Liver (tissue), 9 donors: ENCODE results near the gene ACACB. TPM values are rescaled to one million over a fixed set of nuclear protein-coding genes. Genes with fewer than 3 reads are reported as not detected.

Experiments
- DNase-seq: peaks from one replicate; pipeline ENCODE4 v3.0.0-alpha.2; 2017; ENCODE audit warnings: low spot score
- H3K27ac ChIP-seq, 2 donors: one replicate each; pipeline ENCODE4 v1.7.0; 2013; ENCODE audit warnings: inconsistent platforms in 2 of 2, low read length in 2 of 2, control low read depth in 1 of 2, low read depth in 1 of 2, mild to moderate bottlenecking in 1 of 2
- H3K27me3 ChIP-seq, 4 donors: one replicate each; pipeline versions ENCODE4 v1.6.1 to v1.7.0; 2013; ENCODE audit warnings: low read length in 3 of 4, inconsistent platforms in 1 of 4, mild to moderate bottlenecking in 1 of 4, moderate library complexity in 1 of 4; ENCODE audit not compliant: control insufficient read depth in 4 of 4, insufficient read depth in 4 of 4
- H3K36me3 ChIP-seq, 4 donors: one replicate each; pipeline versions ENCODE4 v1.6.1 to v1.7.0; 2013; ENCODE audit warnings: low read length in 3 of 4, mild to moderate bottlenecking in 3 of 4, low read depth in 1 of 4, moderate library complexity in 1 of 4; ENCODE audit not compliant: control insufficient read depth in 4 of 4, insufficient read depth in 3 of 4
- H3K4me1 ChIP-seq, 4 donors: one replicate each; pipeline versions ENCODE4 v1.6.1 to v1.7.0; 2013; ENCODE audit warnings: low read length in 3 of 4, mild to moderate bottlenecking in 3 of 4, moderate library complexity in 1 of 4; ENCODE audit not compliant: control insufficient read depth in 4 of 4, insufficient read depth in 4 of 4
- H3K4me3 ChIP-seq, 3 donors: one replicate each; pipeline versions ENCODE4 v1.6.1 to v1.7.0; 2013; ENCODE audit warnings: low read length in 3 of 3, control low read depth in 1 of 3, low read depth in 1 of 3, mild to moderate bottlenecking in 1 of 3
- H3K9ac ChIP-seq, 2 donors: one replicate each; pipeline ENCODE4 v1.7.0; 2013; ENCODE audit warnings: low read length in 2 of 2, mild to moderate bottlenecking in 2 of 2, moderate library complexity in 2 of 2, control low read depth in 1 of 2, low read depth in 1 of 2
- H3K9me3 ChIP-seq, 4 donors: one replicate each; pipeline versions ENCODE4 v1.6.1 to v1.7.0; 2013; ENCODE audit warnings: low read length in 3 of 4; ENCODE audit not compliant: control insufficient read depth in 4 of 4
- ATF3 ChIP-seq: IDR thresholded peaks from 2 replicates; pipeline ENCODE4 v1.6.1; 2016; ENCODE audit warnings: antibody characterized with exemption
- CTCF ChIP-seq: fragments of 150-350 bp; IDR thresholded peaks from 2 replicates; pipeline ENCODE4 v1.5.1; 2017; ENCODE audit warnings: improper control_type of control experiment, low read depth, low read length; ENCODE audit not compliant: missing input control
- FOXA1 ChIP-seq: IDR thresholded peaks from 2 replicates; pipeline ENCODE4 v1.6.1; 2016; ENCODE audit warnings: antibody characterized with exemption
- FOXA2 ChIP-seq: IDR thresholded peaks from 2 replicates; pipeline ENCODE4 v1.6.1; 2016; ENCODE audit warnings: antibody characterized with exemption
- GABPA ChIP-seq, 2 donors: IDR thresholded peaks in 1 of 2; conservative IDR thresholded peaks in 1 of 2; 2 replicates each; pipeline ENCODE4 v1.6.1; 2016; ENCODE audit warnings: antibody characterized with exemption in 2 of 2, mild to moderate bottlenecking in 1 of 2, moderate library complexity in 1 of 2
- HNF4A ChIP-seq, 2 donors: conservative IDR thresholded peaks; 2 replicates each; pipeline ENCODE4 v1.6.1; 2016; ENCODE audit warnings: antibody characterized with exemption in 2 of 2, mild to moderate bottlenecking in 2 of 2
- HNF4G ChIP-seq: IDR thresholded peaks from 2 replicates; pipeline ENCODE4 v1.6.1; 2016; ENCODE audit warnings: antibody characterized with exemption
- MAX ChIP-seq: IDR thresholded peaks from 2 replicates; pipeline ENCODE4 v1.6.1; 2016; ENCODE audit warnings: antibody characterized with exemption
- NR2F2 ChIP-seq: IDR thresholded peaks from 2 replicates; pipeline ENCODE4 v1.6.1; 2016; ENCODE audit warnings: antibody characterized with exemption
- RAD21 ChIP-seq, 2 donors: IDR thresholded peaks; 2 replicates each; pipeline ENCODE4 v1.6.1; 2016; ENCODE audit warnings: antibody characterized with exemption in 2 of 2, mild to moderate bottlenecking in 2 of 2
- REST ChIP-seq: IDR thresholded peaks from 2 replicates; pipeline ENCODE4 v1.6.1; 2016; ENCODE audit warnings: antibody characterized with exemption, mild to moderate bottlenecking
- RXRA ChIP-seq, 2 donors: IDR thresholded peaks; 2 replicates each; pipeline ENCODE4 v1.6.1; 2017 to 2018; ENCODE audit warnings: antibody characterized with exemption in 2 of 2, mild to moderate bottlenecking in 1 of 2
- SP1 ChIP-seq: IDR thresholded peaks from 2 replicates; pipeline ENCODE4 v1.6.1; 2018; ENCODE audit warnings: antibody characterized with exemption, mild to moderate bottlenecking
- TAF1 ChIP-seq: conservative IDR thresholded peaks from 2 replicates; pipeline ENCODE4 v1.6.1; 2016; ENCODE audit warnings: antibody characterized with exemption, mild to moderate bottlenecking
- YY1 ChIP-seq: IDR thresholded peaks from 2 replicates; pipeline ENCODE4 v1.6.1; 2016; ENCODE audit warnings: antibody characterized with exemption, mild to moderate bottlenecking
- WGBS: extraction: QIAGEN DNeasy Blood & Tissue Kit; methylation state at CpG from one replicate; pipeline ENCODE4 v1.1.7; 2013; 5-methylcytosine and 5-hydroxymethylcytosine counted together
- polyA plus RNA-seq, 2 donors: library from polyadenylated mRNA; stranded (reverse) in 1 of 2; unstranded in 1 of 2; fragments of 200-250 nt in 1 of 2; fragments of >200 nt in 1 of 2; fragmentation: Nextera tagmentation in 1 of 2; extraction: Ambion mirVana in 1 of 2; gene quantifications; one replicate each; pipeline versions ENCODE4 v1.2.1 to v1.2.3, GENCODE V29; 2013 to 2015
- total RNA-seq, 2 donors: library from RNA; depleted of rRNA; stranded (reverse); fragments of >200 nt; gene quantifications; one replicate each; pipeline ENCODE4 v1.2.3, GENCODE V29; 2014
- TF ChIP-seq, protein P1 (sequence below): IDR thresholded peaks from 2 replicates; pipeline ENCODE4 v1.6.1; 2016; ENCODE audit warnings: antibody characterized with exemption
- donor health status: healthy.
- donor health status: healthy.
- donor health status: healthy.
- donor health status: healthy.
- donor health status: healthy.

The ACACB gene
- total and polyA plus RNA-seq, 4 donors, result 12.9 to 288 (median 52.1) TPM

- Histone ChIP-seq H3K27ac (peak overlapping the region; percentile 60 to 77), H3K9me3 (no peaks in the 10 kb centered on the region), H3K9ac (peak overlapping the region in 1 of 2 donors; percentile 83), H3K27me3 (no peaks in the 10 kb centered on the region), H3K4me3 (peak overlapping the region; percentile 21 to 59 (median 58)), H3K4me1 (peaks cover 14 to 78% (median 65%) of the 10 kb centered on the region in 4 donors), H3K36me3 (no peaks in the 10 kb centered on the region)
- 12% methylated on average over 61 of the region's 61 CpGs for WGBS
- peak in 1 of 2 donors; percentile 3 for TF ChIP-seq HNF4A (conservative IDR thresholded peaks at IDR 0.05)
- TF ChIP-seq GABPA (IDR thresholded peaks at IDR 0.05 in 1 of 2, conservative IDR thresholded peaks at IDR 0.05 in 1 of 2), result no peak
- no peak for TF ChIP-seq FOXA1
- DNase-seq, result peak; percentile 91
Measured at GRCh38 chr12:109154451-109155438, 38.4 kb downstream of the ACACB start.

GRCh38 chr12:109156036-109156435, 39.6 kb downstream of the ACACB start:
- H3K36me3 ChIP-seq, result no peaks in the 10 kb centered on the region
- H3K9me3 ChIP-seq, result no peaks in the 10 kb centered on the region
- peaks cover 15 to 79% (median 62%) of the 10 kb centered on the region in 4 donors for H3K4me1 ChIP-seq
- H3K9ac ChIP-seq, result no peak overlapping the region
- no peak overlapping the region for H3K4me3 ChIP-seq
- 96% methylated on average over 5 of the region's 5 CpGs for WGBS
- no peak for TF ChIP-seq GABPA (IDR thresholded peaks at IDR 0.05 in 1 of 2, conservative IDR thresholded peaks at IDR 0.05 in 1 of 2)
- no peak for TF ChIP-seq RXRA (IDR thresholded peaks at IDR 0.05)
- no peak for TF ChIP-seq TAF1
- TF ChIP-seq REST, result no peak
- TF ChIP-seq NR2F2, result no peak
- TF ChIP-seq SP1, result no peak
- TF ChIP-seq HNF4A (conservative IDR thresholded peaks at IDR 0.05), result no peak
- no peak for TF ChIP-seq MAX
- TF ChIP-seq ATF3, result no peak
- TF ChIP-seq YY1, result no peak
- TF ChIP-seq, protein P1, sequence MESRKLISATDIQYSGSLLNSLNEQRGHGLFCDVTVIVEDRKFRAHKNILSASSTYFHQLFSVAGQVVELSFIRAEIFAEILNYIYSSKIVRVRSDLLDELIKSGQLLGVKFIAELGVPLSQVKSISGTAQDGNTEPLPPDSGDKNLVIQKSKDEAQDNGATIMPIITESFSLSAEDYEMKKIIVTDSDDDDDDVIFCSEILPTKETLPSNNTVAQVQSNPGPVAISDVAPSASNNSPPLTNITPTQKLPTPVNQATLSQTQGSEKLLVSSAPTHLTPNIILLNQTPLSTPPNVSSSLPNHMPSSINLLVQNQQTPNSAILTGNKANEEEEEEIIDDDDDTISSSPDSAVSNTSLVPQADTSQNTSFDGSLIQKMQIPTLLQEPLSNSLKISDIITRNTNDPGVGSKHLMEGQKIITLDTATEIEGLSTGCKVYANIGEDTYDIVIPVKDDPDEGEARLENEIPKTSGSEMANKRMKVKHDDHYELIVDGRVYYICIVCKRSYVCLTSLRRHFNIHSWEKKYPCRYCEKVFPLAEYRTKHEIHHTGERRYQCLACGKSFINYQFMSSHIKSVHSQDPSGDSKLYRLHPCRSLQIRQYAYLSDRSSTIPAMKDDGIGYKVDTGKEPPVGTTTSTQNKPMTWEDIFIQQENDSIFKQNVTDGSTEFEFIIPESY, result no peak
- TF ChIP-seq RAD21 (IDR thresholded peaks at IDR 0.05), result no peak
- no peak for TF ChIP-seq HNF4G
- no peak for TF ChIP-seq CTCF
- no peak for TF ChIP-seq FOXA2
- H3K27ac ChIP-seq, result no peak overlapping the region
- H3K27me3 ChIP-seq, result no peaks in the 10 kb centered on the region
- no peak for DNase-seq
